Fibroblast of lung (primary cell): ENCODE measurements around the gene TNRC6C.

Experiments used
- CTCF ChIP-seq, 2 donors: IDR thresholded peaks in 1 of 2; conservative IDR thresholded peaks in 1 of 2; 1 replicate in 1 of 2; 2 replicates in 1 of 2; pipeline ENCODE4 v1.5.1; 2011 to 2012; ENCODE audit warnings: low read length in 2 of 2, control low read depth in 1 of 2, inconsistent platforms in 1 of 2, low read depth in 1 of 2, mild to moderate bottlenecking in 1 of 2
- EZH2 ChIP-seq: IDR thresholded peaks from 2 replicates; pipeline ENCODE4 v1.5.1; 2012; ENCODE audit warnings: low read length, control low read depth, mild to moderate bottlenecking; ENCODE audit errors: missing control alignments

- no peak for TF ChIP-seq CTCF (conservative IDR thresholded peaks at IDR 0.05 in 1 of 2, IDR thresholded peaks at IDR 0.05 in 1 of 2; ENCODE audit: low read depth in 1 of 2, low read length in 2 of 2)
- no peak for TF ChIP-seq EZH2
Observed at GRCh38 chr17:77916703-77917481, 41.6 kb upstream of the TNRC6C start.
